Measurements from ENCODE around the gene TMEM107.
"Not testable (repeated sequence)": the region's sequence is repeated elsewhere in the genome, so short reads cannot be mapped to it uniquely, and the experiment has no call there.

TMEM107 gene

DNA sequence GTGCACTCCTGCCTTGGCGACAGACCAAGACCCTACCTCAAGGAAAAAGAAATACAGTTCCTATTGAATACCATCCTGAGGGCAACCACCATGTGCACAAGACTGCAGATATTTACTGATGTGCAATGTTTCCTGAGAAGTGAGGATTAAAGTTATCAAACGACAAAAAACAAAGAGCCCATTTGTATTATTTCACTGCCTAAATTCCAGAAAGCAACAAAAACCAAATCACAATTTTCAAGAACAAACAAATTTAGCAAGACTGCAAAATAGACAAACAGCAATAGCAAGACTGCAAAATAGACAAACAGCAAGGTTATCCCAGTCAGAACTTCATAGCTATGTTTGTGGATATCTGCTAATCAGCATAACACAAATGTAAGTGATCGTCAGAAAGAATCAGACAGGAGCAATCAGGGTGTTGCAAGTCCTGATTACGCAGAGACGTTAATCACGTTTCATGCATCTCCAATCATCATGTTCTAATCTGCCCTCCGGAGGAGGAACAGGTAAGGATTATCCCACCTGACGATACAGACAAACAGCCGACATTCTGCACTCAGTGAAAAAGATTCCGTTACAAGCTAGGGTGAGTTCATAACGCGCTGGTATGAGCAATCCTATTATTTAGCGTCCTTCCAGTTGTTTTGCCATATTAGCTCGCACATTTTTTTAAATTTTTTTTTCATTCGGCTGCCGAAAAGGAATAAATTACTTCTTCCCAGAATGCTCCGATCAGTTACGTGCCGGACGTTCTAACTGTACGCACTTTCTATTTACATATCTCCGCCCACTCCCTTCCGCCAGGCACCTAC is 2.9 kb downstream of the TMEM107 start:
- Histone ChIP-seq H3K4me1 (ENCODE audit: control insufficient read depth in 2 of 2, insufficient read depth in 2 of 2, low read length in 2 of 2) (peaks cover 21 to 25% of the 10 kb centered on the region in 2 donors), H3K36me3 (ENCODE audit: control insufficient read depth in 2 of 2, insufficient read depth in 2 of 2, low read length in 2 of 2) (no peaks in the 10 kb centered on the region), H3K9ac (ENCODE audit: low read depth in 1 of 2, low read length in 2 of 2) (peak overlapping the region; percentile 61 to 65), H3K9me3 (ENCODE audit: control insufficient read depth in 2 of 2, low read length in 2 of 2) (no peaks in the 10 kb centered on the region), H3K4me3 (ENCODE audit: low read length in 2 of 2) (peak overlapping the region; percentile 66 to 74), H3K27ac (ENCODE audit: low read depth in 2 of 2, low read length in 2 of 2) (peak overlapping the region; percentile 82 to 89), H3K27me3 (ENCODE audit: control insufficient read depth in 2 of 2, insufficient read depth in 2 of 2, low read length in 2 of 2) (no peaks in the 10 kb centered on the region)

DNA sequence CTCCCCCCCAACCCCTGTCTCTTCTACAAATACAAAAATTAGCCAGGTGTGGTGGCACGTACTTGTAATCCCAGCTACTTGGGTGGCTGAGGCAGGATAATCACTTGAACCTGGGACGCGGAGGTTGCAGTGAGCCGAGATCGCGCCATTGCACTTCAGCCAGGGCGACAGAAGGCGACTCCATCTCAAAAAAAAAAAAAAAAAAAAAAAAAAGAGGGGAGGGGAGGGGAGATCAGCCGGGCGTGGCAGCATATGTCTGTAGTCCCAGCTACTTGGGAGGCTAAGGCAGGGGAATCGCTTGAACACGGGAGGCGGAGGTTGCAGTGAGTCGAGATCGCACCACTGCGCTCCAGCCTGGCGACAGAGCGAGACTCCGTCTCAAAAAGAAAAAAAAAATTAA is 6.0 kb downstream of the TMEM107 start:
- not testable (repeated sequence) for H3K27me3 ChIP-seq (ENCODE audit: control insufficient read depth in 2 of 2, insufficient read depth in 2 of 2, low read length in 2 of 2); H3K36me3 ChIP-seq (ENCODE audit: control insufficient read depth in 2 of 2, insufficient read depth in 2 of 2, low read length in 2 of 2); H3K9me3 ChIP-seq (ENCODE audit: control insufficient read depth in 2 of 2, low read length in 2 of 2); H3K4me1 ChIP-seq (ENCODE audit: control insufficient read depth in 2 of 2, insufficient read depth in 2 of 2, low read length in 2 of 2); H3K9ac ChIP-seq (ENCODE audit: low read depth in 1 of 2, low read length in 2 of 2); H3K27ac ChIP-seq (ENCODE audit: low read depth in 2 of 2, low read length in 2 of 2); H3K4me3 ChIP-seq (ENCODE audit: low read length in 2 of 2)

- H3K9ac ChIP-seq (ENCODE audit: low read depth in 1 of 2, low read length in 2 of 2): no peak overlapping the region
- H3K9me3 ChIP-seq (ENCODE audit: control insufficient read depth in 2 of 2, low read length in 2 of 2): no peaks in the 10 kb centered on the region
- peaks cover 14 to 20% of the 10 kb centered on the region in 2 donors for H3K4me1 ChIP-seq (ENCODE audit: control insufficient read depth in 2 of 2, insufficient read depth in 2 of 2, low read length in 2 of 2)
- H3K36me3 ChIP-seq (ENCODE audit: control insufficient read depth in 2 of 2, insufficient read depth in 2 of 2, low read length in 2 of 2): no peaks in the 10 kb centered on the region
- no peaks in the 10 kb centered on the region for H3K27me3 ChIP-seq (ENCODE audit: control insufficient read depth in 2 of 2, insufficient read depth in 2 of 2, low read length in 2 of 2)
- no peak overlapping the region for H3K27ac ChIP-seq (ENCODE audit: low read depth in 2 of 2, low read length in 2 of 2)
- no peak overlapping the region for H3K4me3 ChIP-seq (ENCODE audit: low read length in 2 of 2)
Observed at GRCh38 chr17:8167526-8167925, 8.7 kb downstream of the TMEM107 start.

- Histone ChIP-seq H3K27ac (ENCODE audit: low read depth in 2 of 2, low read length in 2 of 2) (no peak overlapping the region), H3K4me3 (ENCODE audit: low read length in 2 of 2) (no peak overlapping the region), H3K36me3 (ENCODE audit: control insufficient read depth in 2 of 2, insufficient read depth in 2 of 2, low read length in 2 of 2) (no peaks in the 10 kb centered on the region), H3K9ac (ENCODE audit: low read depth in 1 of 2, low read length in 2 of 2) (no peak overlapping the region), H3K4me1 (ENCODE audit: control insufficient read depth in 2 of 2, insufficient read depth in 2 of 2, low read length in 2 of 2) (peaks cover 19 to 24% of the 10 kb centered on the region in 2 donors), H3K27me3 (ENCODE audit: control insufficient read depth in 2 of 2, insufficient read depth in 2 of 2, low read length in 2 of 2) (no peaks in the 10 kb centered on the region), H3K9me3 (ENCODE audit: control insufficient read depth in 2 of 2, low read length in 2 of 2) (no peaks in the 10 kb centered on the region)
Observed at GRCh38 chr17:8166731-8167130, 9.4 kb downstream of the TMEM107 start.

DNA sequence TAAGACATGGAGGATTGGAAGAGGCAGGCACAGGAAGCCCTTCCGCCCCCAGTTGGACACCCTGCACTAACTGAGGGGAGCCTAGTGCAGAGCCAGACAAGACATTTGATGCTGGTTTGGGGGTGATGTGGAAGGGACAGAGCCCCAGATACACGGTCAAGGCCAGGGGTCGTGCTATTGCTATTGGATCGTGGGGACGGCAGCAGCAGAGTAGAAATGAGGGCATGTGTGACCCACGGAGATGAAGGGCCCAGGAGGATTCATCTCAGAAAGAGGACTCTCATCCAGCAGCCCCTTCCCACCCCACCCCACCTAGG is 11.4 kb downstream of the TMEM107 start:
- peaks cover 36% of the 10 kb centered on the region in 2 donors for H3K4me1 ChIP-seq (ENCODE audit: control insufficient read depth in 2 of 2, insufficient read depth in 2 of 2, low read length in 2 of 2)
- no peak overlapping the region for H3K9ac ChIP-seq (ENCODE audit: low read depth in 1 of 2, low read length in 2 of 2)
- H3K27me3 ChIP-seq (ENCODE audit: control insufficient read depth in 2 of 2, insufficient read depth in 2 of 2, low read length in 2 of 2): no peaks in the 10 kb centered on the region
- H3K9me3 ChIP-seq (ENCODE audit: control insufficient read depth in 2 of 2, low read length in 2 of 2): no peaks in the 10 kb centered on the region
- peak overlapping the region; percentile 95 to 99 for H3K27ac ChIP-seq (ENCODE audit: low read depth in 2 of 2, low read length in 2 of 2)
- H3K4me3 ChIP-seq (ENCODE audit: low read length in 2 of 2): no peak overlapping the region
- peaks cover 12 to 13% of the 10 kb centered on the region in 2 donors for H3K36me3 ChIP-seq (ENCODE audit: control insufficient read depth in 2 of 2, insufficient read depth in 2 of 2, low read length in 2 of 2)

DNA sequence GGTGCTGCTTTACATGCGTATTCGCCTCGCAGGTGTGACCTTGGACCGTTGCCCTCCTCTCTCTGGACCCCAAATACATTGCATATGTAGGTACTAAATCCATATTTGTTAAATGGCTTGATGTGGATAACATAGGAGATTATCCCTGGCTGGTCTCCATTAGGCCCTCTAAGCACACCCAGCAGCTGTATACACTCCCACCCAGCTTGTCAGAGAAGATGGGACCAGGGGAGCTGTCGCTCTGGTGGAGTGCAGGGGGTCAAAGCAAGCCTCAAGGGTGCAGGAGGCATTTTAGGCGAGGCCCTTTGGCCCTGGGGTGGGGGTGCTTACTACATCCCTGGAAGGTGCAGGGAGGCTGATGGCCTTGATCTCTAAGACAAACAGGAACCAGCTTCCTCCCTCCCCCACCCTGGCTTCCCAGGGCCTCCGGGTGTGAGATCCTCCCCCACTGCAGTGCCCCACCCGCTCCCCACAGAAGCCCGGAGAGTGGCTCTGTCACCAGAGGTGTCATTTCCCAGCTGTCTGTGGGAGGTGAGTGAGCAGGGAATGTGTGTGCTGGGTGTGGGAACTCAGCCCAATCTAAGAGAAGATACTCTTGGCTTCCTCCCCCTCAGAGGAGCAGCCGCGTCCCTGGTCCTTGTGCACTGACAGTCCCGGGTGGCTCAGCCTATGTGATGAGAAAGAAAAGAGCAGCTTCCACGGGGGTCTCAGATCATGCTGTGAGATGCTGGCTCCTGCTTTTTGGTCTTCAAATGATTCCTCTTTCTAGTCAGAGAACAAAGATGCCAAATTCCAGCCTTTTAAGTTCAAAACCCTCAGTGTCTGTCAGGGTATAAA is 12.0 kb downstream of the TMEM107 start:
- Histone ChIP-seq H3K9me3 (ENCODE audit: control insufficient read depth in 2 of 2, low read length in 2 of 2) (no peaks in the 10 kb centered on the region), H3K36me3 (ENCODE audit: control insufficient read depth in 2 of 2, insufficient read depth in 2 of 2, low read length in 2 of 2) (peaks cover 16 to 17% of the 10 kb centered on the region in 2 donors), H3K4me1 (ENCODE audit: control insufficient read depth in 2 of 2, insufficient read depth in 2 of 2, low read length in 2 of 2) (peaks cover 36 to 37% of the 10 kb centered on the region in 2 donors), H3K9ac (ENCODE audit: low read depth in 1 of 2, low read length in 2 of 2) (peak overlapping the region; percentile 45 to 60), H3K27ac (ENCODE audit: low read depth in 2 of 2, low read length in 2 of 2) (peak overlapping the region; percentile 95 to 99), H3K27me3 (ENCODE audit: control insufficient read depth in 2 of 2, insufficient read depth in 2 of 2, low read length in 2 of 2) (no peaks in the 10 kb centered on the region), H3K4me3 (ENCODE audit: low read length in 2 of 2) (peak overlapping the region; percentile 30 to 45)

DNA sequence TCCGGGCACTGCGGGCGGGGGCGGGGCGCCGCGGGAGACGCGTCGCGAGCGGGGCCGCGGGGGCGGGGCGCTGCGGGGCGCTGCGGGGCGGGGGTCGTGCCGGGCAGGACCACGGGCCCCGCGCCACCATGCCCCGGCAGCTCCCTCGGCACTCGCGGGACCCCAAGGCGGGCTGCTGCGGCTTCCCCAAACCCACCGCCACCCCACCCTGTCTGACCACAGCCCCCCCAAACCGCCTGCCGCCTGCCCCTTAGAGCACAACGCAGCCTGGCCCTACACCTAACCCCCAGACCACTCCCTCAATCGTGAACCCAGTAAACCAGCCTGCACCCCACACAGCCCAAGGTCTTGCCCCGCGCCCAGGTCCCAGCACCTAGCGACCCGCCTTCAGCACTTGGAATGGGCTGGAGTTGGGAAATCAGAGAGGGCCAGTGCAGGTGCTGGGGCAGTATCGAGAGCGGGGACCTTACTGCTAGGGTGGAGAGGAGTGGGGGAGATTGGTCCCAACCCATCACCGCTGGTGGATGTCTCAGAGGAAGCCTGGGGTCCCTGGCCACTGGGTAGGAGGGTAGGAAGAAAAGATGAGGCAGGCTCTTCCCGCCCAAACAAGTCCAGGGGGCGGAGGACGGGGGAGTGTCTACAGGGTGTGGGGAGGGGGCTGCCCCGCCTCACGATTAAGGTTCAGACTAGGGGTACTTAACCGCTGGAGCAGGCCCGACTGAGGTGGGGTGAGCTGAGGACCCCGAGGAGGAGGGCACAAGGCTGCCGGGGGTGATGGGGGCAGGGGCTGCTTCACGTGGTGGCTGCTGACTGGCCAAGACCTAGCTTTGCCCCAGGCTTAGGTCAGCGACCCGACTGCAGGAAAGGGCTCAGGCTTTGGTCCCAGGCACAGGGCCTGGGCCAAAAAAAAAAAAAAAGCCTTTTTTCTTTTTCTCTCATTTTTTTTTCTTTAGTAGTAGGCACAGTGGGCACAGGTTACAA is 12.9 kb downstream of the TMEM107 start:
- Histone ChIP-seq H3K4me3 (ENCODE audit: low read length in 2 of 2) (peak overlapping the region; percentile 54 to 69), H3K9ac (ENCODE audit: low read depth in 1 of 2, low read length in 2 of 2) (peak overlapping the region; percentile 82 to 100), H3K4me1 (ENCODE audit: control insufficient read depth in 2 of 2, insufficient read depth in 2 of 2, low read length in 2 of 2) (peaks cover 41 to 43% of the 10 kb centered on the region in 2 donors)

GRCh38 chr17:8162233-8162996 is 13.8 kb downstream of the TMEM107 start, which contains the start of gene VAMP2:
Gene VAMP2, minus strand, starts transcription at chr17:8162948. Its CDS starts 69 bp downstream, at chr17:8162879.
- Histone ChIP-seq H3K4me1 (ENCODE audit: control insufficient read depth in 2 of 2, insufficient read depth in 2 of 2, low read length in 2 of 2) (peaks cover 41 to 43% of the 10 kb centered on the region in 2 donors), H3K4me3 (ENCODE audit: low read length in 2 of 2) (peak within 1 kb of the TSS; percentile 82 to 89), H3K27me3 (ENCODE audit: control insufficient read depth in 2 of 2, insufficient read depth in 2 of 2, low read length in 2 of 2) (no peaks in the 10 kb centered on the region), H3K27ac (ENCODE audit: low read depth in 2 of 2, low read length in 2 of 2) (peak within 1 kb of the TSS; percentile 95 to 99), H3K9ac (ENCODE audit: low read depth in 1 of 2, low read length in 2 of 2) (peak within 1 kb of the TSS; percentile 96 to 100), H3K36me3 (ENCODE audit: control insufficient read depth in 2 of 2, insufficient read depth in 2 of 2, low read length in 2 of 2) (peaks cover 16 to 17% of the 10 kb centered on the region in 2 donors), H3K9me3 (ENCODE audit: control insufficient read depth in 2 of 2, low read length in 2 of 2) (no peaks in the 10 kb centered on the region)

More for the DNA sequence above, 12.9 kb downstream of the TMEM107 start:
- H3K9me3 ChIP-seq (ENCODE audit: control insufficient read depth in 2 of 2, low read length in 2 of 2): no peaks in the 10 kb centered on the region
- H3K27me3 ChIP-seq (ENCODE audit: control insufficient read depth in 2 of 2, insufficient read depth in 2 of 2, low read length in 2 of 2): no peaks in the 10 kb centered on the region
- H3K36me3 ChIP-seq (ENCODE audit: control insufficient read depth in 2 of 2, insufficient read depth in 2 of 2, low read length in 2 of 2): peaks cover 16 to 17% of the 10 kb centered on the region in 2 donors
- peak overlapping the region; percentile 95 to 99 for H3K27ac ChIP-seq (ENCODE audit: low read depth in 2 of 2, low read length in 2 of 2)

All from mucosa of rectum (tissue), 2 donors.